CD14-positive monocyte (primary cell): Measurements from ENCODE around the gene MBP. TPM values are rescaled to one million over a fixed set of nuclear protein-coding genes. Genes with fewer than 3 reads are reported as not detected.
A peak's percentile ranks its signal among the peaks of the same experiment; 100 is the strongest.

ENCODE experiments used
- DNase-seq, 3 donors: peaks; one replicate each; pipeline ENCODE4 v3.0.0-alpha.2; 2011 to 2022
- H2AFZ ChIP-seq: 2 replicates; pipeline ENCODE4 v1.6.0; 2012; ENCODE audit warnings: mild to moderate bottlenecking, low read depth, low read length, inconsistent platforms; ENCODE audit not compliant: insufficient read depth, poor library complexity, severe bottlenecking
- H3K27ac ChIP-seq, 2 donors: 1 replicate in 1 of 2; 2 replicates in 1 of 2; pipeline ENCODE4 v1.5.1; 2012 to 2013; ENCODE audit warnings: low read length in 2 of 2, control low read depth in 1 of 2, inconsistent platforms in 1 of 2, low read depth in 1 of 2, mild to moderate bottlenecking in 1 of 2
- H3K27me3 ChIP-seq, 2 donors: one replicate each; pipeline versions ENCODE4 v1.6.0 to v1.6.1; 2011 to 2013; ENCODE audit warnings: low read length in 2 of 2; ENCODE audit not compliant: control insufficient read depth in 2 of 2, insufficient read depth in 2 of 2
- H3K36me3 ChIP-seq, 2 donors: replicated peaks in 1 of 2; 1 replicate in 1 of 2; 2 replicates in 1 of 2; pipeline versions ENCODE4 v1.5.1 to v1.6.1; 2012 to 2013; ENCODE audit warnings: low read length in 2 of 2, control low read depth in 1 of 2, inconsistent platforms in 1 of 2, mild to moderate bottlenecking in 1 of 2; ENCODE audit not compliant: insufficient read depth in 2 of 2, control insufficient read depth in 1 of 2
- H3K4me1 ChIP-seq, 2 donors: 1 replicate in 1 of 2; 2 replicates in 1 of 2; pipeline versions ENCODE4 v1.5.1 to v1.6.1; 2012 to 2013; ENCODE audit warnings: low read length in 2 of 2, control low read depth in 1 of 2, inconsistent platforms in 1 of 2, mild to moderate bottlenecking in 1 of 2, moderate library complexity in 1 of 2; ENCODE audit not compliant: insufficient read depth in 2 of 2, control insufficient read depth in 1 of 2
- H3K4me2 ChIP-seq: replicated peaks from 2 replicates; pipeline ENCODE3; 2012; ENCODE audit warnings: low read length, moderate library complexity, mild to moderate bottlenecking; ENCODE audit not compliant: poor library complexity, severe bottlenecking; ENCODE audit errors: extremely low read depth
- H3K4me3 ChIP-seq, 3 experiments: fragments of 200-600 bp in 1 of 3; sonication (generic) in 1 of 3; replicated peaks in 1 of 3; 1 replicate in 2 of 3; 2 replicates in 1 of 3; pipeline ENCODE4 v1.5.1; 2011 to 2013; ENCODE audit warnings: low read length in 3 of 3, mild to moderate bottlenecking in 3 of 3, control low read depth in 2 of 3, low read depth in 2 of 3, inconsistent platforms in 1 of 3, moderate library complexity in 1 of 3
- H3K79me2 ChIP-seq: 2 replicates; pipeline ENCODE4 v1.6.0; 2012; ENCODE audit warnings: mild to moderate bottlenecking, control low read depth, inconsistent platforms, low read length, moderate library complexity; ENCODE audit not compliant: insufficient read depth
- H3K9ac ChIP-seq: 2 replicates; pipeline ENCODE4 v1.6.0; 2017; ENCODE audit warnings: low read length, mild to moderate bottlenecking; ENCODE audit not compliant: insufficient read depth, poor library complexity, severe bottlenecking
- H3K9me3 ChIP-seq, 2 donors: replicated peaks in 1 of 2; 1 replicate in 1 of 2; 2 replicates in 1 of 2; pipeline versions ENCODE4 v1.5.1 to v1.6.1; 2012 to 2013; ENCODE audit warnings: low read length in 2 of 2, control low read depth in 1 of 2; ENCODE audit not compliant: control insufficient read depth in 1 of 2, insufficient read depth in 1 of 2
- H4K20me1 ChIP-seq: 2 replicates; pipeline ENCODE4 v1.6.0; 2012; ENCODE audit warnings: mild to moderate bottlenecking, low read length, control low read depth, moderate library complexity; ENCODE audit not compliant: insufficient read depth
- H3K27ac Mint-ChIP-seq, 7 donors: one replicate each; pipeline ENCODE4 v1.8.0; 2020; ENCODE audit warnings: mild to moderate bottlenecking in 7 of 7, mixed read lengths in 7 of 7, moderate library complexity in 6 of 7, inconsistent platforms in 2 of 7
- H3K27me3 Mint-ChIP-seq, 3 donors: one replicate each; pipeline ENCODE4 v1.8.0; 2021 to 2022; ENCODE audit warnings: low read depth in 3 of 3, mild to moderate bottlenecking in 3 of 3, mixed read lengths in 3 of 3, moderate library complexity in 3 of 3, inconsistent platforms in 1 of 3
- H3K36me3 Mint-ChIP-seq, 2 donors: one replicate each; pipeline ENCODE4 v1.8.0; 2020; ENCODE audit warnings: mixed read lengths in 2 of 2, inconsistent platforms in 1 of 2, mild to moderate bottlenecking in 1 of 2
- H3K4me1 Mint-ChIP-seq: one replicate; pipeline ENCODE4 v1.8.0; 2020; ENCODE audit warnings: mild to moderate bottlenecking, mixed read lengths
- H3K4me3 Mint-ChIP-seq, 2 donors: one replicate each; pipeline ENCODE4 v1.8.0; 2020; ENCODE audit warnings: mild to moderate bottlenecking in 2 of 2, mixed read lengths in 2 of 2, moderate library complexity in 1 of 2
- H3K9me3 Mint-ChIP-seq, 7 donors: one replicate each; pipeline ENCODE4 v1.8.0; 2020 to 2022; ENCODE audit warnings: mixed read lengths in 7 of 7, mild to moderate bottlenecking in 6 of 7, moderate library complexity in 6 of 7, inconsistent platforms in 2 of 7
- WGBS: methylation state at CpG from one replicate; pipeline ENCODE4 v1.1.5; 2013; ENCODE audit warnings: missing lambda C conversion rate; ENCODE audit not compliant: insufficient coverage; 5-methylcytosine and 5-hydroxymethylcytosine counted together
- intact Hi-C, 2 donors: fragments of 100-400 bp; cut with micrococcal nuclease; formaldehyde crosslinking; loops; one replicate each; pipeline versions ENCODE4 v1.15.0 to v1.15.1; 2023
- polyA plus RNA-seq, 3 donors: library from polyadenylated mRNA; depleted of rRNA in 1 of 3; unstranded in 2 of 3; stranded (reverse) in 1 of 3; fragments of 300-500 nt in 2 of 3; fragments of >200 nt in 1 of 3; fragmentation: Illumina TruSeq in 2 of 3; gene quantifications; 1 replicate in 2 of 3; 2 replicates in 1 of 3; pipeline ENCODE4 v1.2.3, GENCODE V29; 2012 to 2021
- TF ChIP-seq, protein P1 (sequence below): fragments of 200-600 bp; IDR thresholded peaks from one replicate; pipeline ENCODE4 v1.8.0; 2022; ENCODE audit warnings: antibody characterized with exemption, mild to moderate bottlenecking

MBP gene
- polyA plus RNA-seq, 3 donors = 47.7 to 81.0 (median 50.4) TPM

DNA sequence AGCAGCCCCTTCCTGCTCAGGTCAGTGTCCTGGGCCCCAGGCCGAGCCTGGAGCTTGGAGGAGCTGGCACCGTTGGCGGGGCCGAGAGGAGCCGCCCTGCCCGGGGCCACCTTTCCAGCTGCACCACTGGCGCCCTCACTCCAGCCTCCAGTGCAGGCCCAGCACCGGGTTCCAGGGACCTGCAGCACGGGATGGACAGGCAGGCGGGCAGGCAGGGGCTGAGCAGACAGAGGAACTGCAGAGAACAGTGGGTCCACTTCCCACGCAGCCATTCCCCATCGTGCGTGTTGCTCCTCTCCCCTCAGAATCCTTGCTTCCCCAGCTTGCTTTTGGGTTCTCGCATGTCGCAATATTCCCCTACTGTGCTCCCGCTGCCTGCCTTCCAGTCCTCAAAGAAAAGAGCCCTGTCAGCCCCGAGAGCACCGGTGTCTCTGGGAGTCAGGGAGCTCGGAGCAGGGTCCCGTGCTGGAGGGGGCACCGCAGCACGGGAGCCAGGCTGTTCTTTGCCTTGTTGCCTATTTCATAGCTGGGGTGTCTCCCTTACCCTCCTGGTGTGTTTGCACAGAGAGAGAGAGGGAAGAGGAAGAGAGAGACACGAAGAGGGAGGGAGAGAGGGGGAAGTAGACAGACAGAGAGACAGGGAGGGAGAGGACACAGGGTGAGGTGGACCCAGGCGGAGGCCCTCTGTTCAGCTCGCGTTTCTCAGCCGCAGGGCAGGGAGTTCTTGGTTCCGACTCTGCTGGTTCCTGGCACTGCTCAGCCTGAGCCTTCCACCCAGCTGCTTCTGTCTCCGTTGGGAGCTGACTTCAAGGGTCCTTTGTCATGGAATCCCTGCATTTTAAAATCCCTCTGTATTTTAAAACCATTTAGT is 126.0 kb downstream of the MBP start:
- peak overlapping the region; percentile 82 to 95 for H3K27ac ChIP-seq
- peak overlapping the region; percentile 52 for H3K9ac ChIP-seq
- intact Hi-C loops = loop anchor here in 1 of 2 donors (10.0 kb wide), 1 partner anchor 98 kb away; no protein-coding TSS in a partner anchor
- H3K9me3 Mint-ChIP-seq = no peaks in the 10 kb centered on the region
- H3K4me1 ChIP-seq = peaks cover 47 to 52% of the 10 kb centered on the region in 2 donors
- 31% methylated on average over 29 of the region's 29 CpGs for WGBS
- peaks cover 29 to 30% of the 10 kb centered on the region in 2 donors for H3K36me3 Mint-ChIP-seq
- peaks cover 13% of the 10 kb centered on the region for H3K79me2 ChIP-seq
- H3K27ac Mint-ChIP-seq = peak overlapping the region; percentile 92 to 98 (median 94)
- H3K4me2 ChIP-seq = peak overlapping the region; percentile 84
- TF ChIP-seq, protein P1, sequence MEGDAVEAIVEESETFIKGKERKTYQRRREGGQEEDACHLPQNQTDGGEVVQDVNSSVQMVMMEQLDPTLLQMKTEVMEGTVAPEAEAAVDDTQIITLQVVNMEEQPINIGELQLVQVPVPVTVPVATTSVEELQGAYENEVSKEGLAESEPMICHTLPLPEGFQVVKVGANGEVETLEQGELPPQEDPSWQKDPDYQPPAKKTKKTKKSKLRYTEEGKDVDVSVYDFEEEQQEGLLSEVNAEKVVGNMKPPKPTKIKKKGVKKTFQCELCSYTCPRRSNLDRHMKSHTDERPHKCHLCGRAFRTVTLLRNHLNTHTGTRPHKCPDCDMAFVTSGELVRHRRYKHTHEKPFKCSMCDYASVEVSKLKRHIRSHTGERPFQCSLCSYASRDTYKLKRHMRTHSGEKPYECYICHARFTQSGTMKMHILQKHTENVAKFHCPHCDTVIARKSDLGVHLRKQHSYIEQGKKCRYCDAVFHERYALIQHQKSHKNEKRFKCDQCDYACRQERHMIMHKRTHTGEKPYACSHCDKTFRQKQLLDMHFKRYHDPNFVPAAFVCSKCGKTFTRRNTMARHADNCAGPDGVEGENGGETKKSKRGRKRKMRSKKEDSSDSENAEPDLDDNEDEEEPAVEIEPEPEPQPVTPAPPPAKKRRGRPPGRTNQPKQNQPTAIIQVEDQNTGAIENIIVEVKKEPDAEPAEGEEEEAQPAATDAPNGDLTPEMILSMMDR = no peak
- DNase-seq = peak; percentile 55 to 67 (median 64)
- H3K4me3 ChIP-seq = peak overlapping the region in 1 of 3 experiments; percentile 75
- H3K27me3 Mint-ChIP-seq = no peaks in the 10 kb centered on the region
- peaks cover 48% of the 10 kb centered on the region for H3K4me1 Mint-ChIP-seq
- no peaks in the 10 kb centered on the region for H4K20me1 ChIP-seq
- peak overlapping the region; percentile 67 to 84 for H3K4me3 Mint-ChIP-seq
- H2AFZ ChIP-seq = peak overlapping the region; percentile 50
- H3K36me3 ChIP-seq = peaks cover 19 to 32% of the 10 kb centered on the region in 2 donors
- no peaks in the 10 kb centered on the region for H3K27me3 ChIP-seq
- no peaks in the 10 kb centered on the region for H3K9me3 ChIP-seq

DNA sequence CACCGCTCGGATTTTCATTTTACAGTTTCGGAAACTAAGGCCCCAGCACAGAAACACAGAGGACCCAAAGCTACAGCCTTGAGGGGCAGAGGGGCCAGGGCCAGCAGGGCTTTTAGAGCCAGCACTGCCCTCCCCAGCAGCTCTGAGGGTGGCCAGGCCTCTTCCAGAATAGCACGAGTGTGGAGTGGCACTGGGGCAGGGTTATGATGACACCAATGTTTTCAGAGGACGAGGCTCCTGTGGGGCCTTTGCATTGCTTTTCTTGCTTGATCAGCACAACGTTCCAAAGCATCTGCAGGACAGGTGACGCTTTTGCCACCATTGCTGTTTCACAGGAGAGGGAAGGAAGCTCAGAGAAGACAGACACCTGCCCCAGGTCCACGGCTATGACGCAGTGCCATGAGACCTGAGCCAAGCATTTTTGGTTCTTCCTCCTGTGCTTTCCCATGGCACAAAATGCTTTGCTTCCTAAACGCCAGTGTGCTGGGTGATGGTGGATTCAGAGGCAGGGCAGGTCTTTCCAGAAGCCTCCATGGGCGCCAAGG is 126.9 kb downstream of the MBP start:
- Histone ChIP-seq H3K9me3 (no peaks in the 10 kb centered on the region), H3K27me3 (no peaks in the 10 kb centered on the region), H4K20me1 (no peaks in the 10 kb centered on the region), H3K36me3 (peaks cover 13 to 23% of the 10 kb centered on the region in 2 donors), H2AFZ (no peak overlapping the region), H3K4me3 (peak overlapping the region in 1 of 3 experiments; percentile 75), H3K27ac (peak overlapping the region; percentile 82 to 95), H3K4me1 (peaks cover 48 to 57% of the 10 kb centered on the region in 2 donors), H3K4me2 (peak overlapping the region; percentile 84), H3K79me2 (peaks cover 11% of the 10 kb centered on the region), H3K9ac (peak overlapping the region; percentile 52)
- Mint-ChIP-seq H3K9me3 (no peaks in the 10 kb centered on the region), H3K4me3 (peak overlapping the region in 1 of 2 donors; percentile 94), H3K4me1 (peaks cover 50% of the 10 kb centered on the region), H3K36me3 (peaks cover 21 to 23% of the 10 kb centered on the region in 2 donors), H3K27ac (peak overlapping the region in 6 of 7 donors; percentile 60 to 98 (median 94)), H3K27me3 (no peaks in the 10 kb centered on the region)
- DNase-seq = no peak
- TF ChIP-seq, protein P1 = no peak
- WGBS = 68% methylated on average over 10 of the region's 11 CpGs
- intact Hi-C loops = loop anchor here (2.0 to 10.0 kb wide), 2 partner anchors 51 to 99 kb away; no protein-coding TSS in a partner anchor
